ENCODE results near the gene RPUSD1.

GRCh38 chr16:734981-735881, 53.0 kb downstream of the RPUSD1 start:
- TF ChIP-seq CTCF (IDR thresholded peaks at IDR 0.05; ENCODE audit: poor library complexity) (no peak), EZH2 (IDR thresholded peaks at IDR 0.05; ENCODE audit: borderline replicate concordance) (no peak)
